Neural progenitor cell (in vitro differentiated cells): Measurements from ENCODE around the gene RNPEP.

Experiments
- CTCF ChIP-seq: fragments of 200-600 bp; sonication (generic); IDR thresholded peaks from 2 replicates; pipeline ENCODE4 v1.5.1; 2017; ENCODE audit warnings: antibody characterized with exemption, mild to moderate bottlenecking
- EZH2 ChIP-seq: fragments of 200-600 bp; sonication (generic); IDR thresholded peaks from 2 replicates; pipeline ENCODE4 v1.6.1; 2017; ENCODE audit warnings: antibody characterized with exemption, mild to moderate bottlenecking, moderate library complexity
- EZH2phosphoT487 ChIP-seq: fragments of 200-600 bp; sonication (generic); IDR thresholded peaks from 2 replicates; pipeline ENCODE4 v1.6.1; 2017; ENCODE audit warnings: antibody characterized with exemption

GRCh38 chr1:201990427-201990826 is 8.0 kb downstream of the RNPEP start:
- TF ChIP-seq CTCF, result no peak
- TF ChIP-seq EZH2, result no peak
- no peak for TF ChIP-seq EZH2phosphoT487
